ENCODE results near the gene VWA7. TPM values are rescaled to one million over a fixed set of nuclear protein-coding genes. Genes with fewer than 3 reads are reported as not detected.

Gene VWA7
- total and polyA plus RNA-seq, 4 donors, result 2.2 to 14.2 (median 5.7) TPM

GRCh38 chr6:31760790-31761189 is 16.3 kb downstream of the VWA7 start:
- no peak for TF ChIP-seq CTCF (IDR thresholded peaks at IDR 0.05; ENCODE audit: control extremely low read depth, extremely low read depth)
- no peak overlapping the region for H3K4me3 ChIP-seq
- no peak for ATAC-seq (ENCODE audit: insufficient read depth, low FRiP score)
- H3K9me3 ChIP-seq (ENCODE audit: control insufficient read depth in 4 of 4, insufficient read depth in 3 of 4, low read length in 3 of 4), result no peaks in the 10 kb centered on the region
- peaks cover 0 to 3% (median 0%) of the 10 kb centered on the region in 4 donors for H3K36me3 ChIP-seq (ENCODE audit: control insufficient read depth in 4 of 4, insufficient read depth in 4 of 4, low read length in 4 of 4)
- no peaks in the 10 kb centered on the region for H3K27me3 ChIP-seq (ENCODE audit: control insufficient read depth in 3 of 3, insufficient read depth in 3 of 3, low read length in 2 of 3)
- 96 to 98% methylated on average over 5 of the region's 5 CpGs for whole genome bisulfite sequencing, 2 donors
- peaks cover 0 to 2% (median 0%) of the 10 kb centered on the region in 5 donors for H3K4me1 ChIP-seq (ENCODE audit: control insufficient read depth in 5 of 5, insufficient read depth in 5 of 5, low read length in 5 of 5)
- no peak overlapping the region for H3K9ac ChIP-seq (ENCODE audit: insufficient read depth in 1 of 2, low read length in 2 of 2)
- DNase-seq, result no peak
- H3K27ac ChIP-seq (ENCODE audit: low read depth in 1 of 2, low read length in 1 of 2), result no peak overlapping the region

- WGBS, 2 donors, result 96 to 98% methylated on average over 2 of the region's 2 CpGs
Measured at GRCh38 chr6:31758281-31758680, 18.8 kb downstream of the VWA7 start.

GRCh38 chr6:31752739-31753319 is 24.3 kb downstream of the VWA7 start:
- no peak overlapping the region for H3K9ac ChIP-seq (ENCODE audit: insufficient read depth in 1 of 2, low read length in 2 of 2)
- no peaks in the 10 kb centered on the region for H3K27me3 ChIP-seq (ENCODE audit: control insufficient read depth in 3 of 3, insufficient read depth in 3 of 3, low read length in 2 of 3)
- H3K4me1 ChIP-seq (ENCODE audit: control insufficient read depth in 5 of 5, insufficient read depth in 5 of 5, low read length in 5 of 5), result no peaks in the 10 kb centered on the region
- no peak for TF ChIP-seq CTCF (IDR thresholded peaks at IDR 0.05; ENCODE audit: control extremely low read depth, extremely low read depth)
- no peak for DNase-seq
- no peak overlapping the region for H3K27ac ChIP-seq (ENCODE audit: low read depth in 1 of 2, low read length in 1 of 2)
- no peak overlapping the region for H3K4me3 ChIP-seq
- 76 to 80% methylated on average over 8 of the region's 8 CpGs for WGBS, 2 donors
- ATAC-seq (ENCODE audit: insufficient read depth, low FRiP score), result no peak
- H3K36me3 ChIP-seq (ENCODE audit: control insufficient read depth in 4 of 4, insufficient read depth in 4 of 4, low read length in 4 of 4), result peaks cover 0 to 1% (median 0%) of the 10 kb centered on the region in 4 donors
- H3K9me3 ChIP-seq (ENCODE audit: control insufficient read depth in 4 of 4, insufficient read depth in 3 of 4, low read length in 3 of 4), result no peaks in the 10 kb centered on the region

More at GRCh38 chr6:31758281-31758680, 18.8 kb downstream of the VWA7 start:
- Histone ChIP-seq H3K4me1 (ENCODE audit: control insufficient read depth in 5 of 5, insufficient read depth in 5 of 5, low read length in 5 of 5) (peaks cover 0 to 1% (median 0%) of the 10 kb centered on the region in 5 donors), H3K9ac (ENCODE audit: insufficient read depth in 1 of 2, low read length in 2 of 2) (no peak overlapping the region), H3K27me3 (ENCODE audit: control insufficient read depth in 3 of 3, insufficient read depth in 3 of 3, low read length in 2 of 3) (no peaks in the 10 kb centered on the region), H3K36me3 (ENCODE audit: control insufficient read depth in 4 of 4, insufficient read depth in 4 of 4, low read length in 4 of 4) (peaks cover 0 to 3% (median 0%) of the 10 kb centered on the region in 4 donors), H3K9me3 (ENCODE audit: control insufficient read depth in 4 of 4, insufficient read depth in 3 of 4, low read length in 3 of 4) (no peaks in the 10 kb centered on the region), H3K27ac (ENCODE audit: low read depth in 1 of 2, low read length in 1 of 2) (no peak overlapping the region), H3K4me3 (no peak overlapping the region)
- ATAC-seq (ENCODE audit: insufficient read depth, low FRiP score), result no peak
- no peak for DNase-seq
- TF ChIP-seq CTCF (IDR thresholded peaks at IDR 0.05; ENCODE audit: control extremely low read depth, extremely low read depth), result no peak

All from lung (tissue), 12 donors.